Gastroesophageal sphincter (tissue), 4 donors: ENCODE data around the gene CCDC85C. TPM values are rescaled to one million over a fixed set of nuclear protein-coding genes. Genes with fewer than 3 reads are reported as not detected.

Experiments used
- ATAC-seq: fragments of 150-250 bp; one replicate; pipeline ENCODE4 v1.9.1; 2016; ENCODE audit warnings: mild to moderate bottlenecking, moderate library complexity
- H3K27ac ChIP-seq, 4 donors: fragments of 200-600 bp; sonication (generic) in 3 of 4; 1 replicate in 3 of 4; 2 replicates in 1 of 4; pipeline ENCODE4 v1.5.1; 2016 to 2019
- H3K27me3 ChIP-seq: fragments of 200-600 bp; sonication (generic); one replicate; pipeline ENCODE4 v1.5.1; 2019
- H3K36me3 ChIP-seq, 2 donors: fragments of 200-600 bp; sonication (generic); one replicate each; pipeline ENCODE4 v1.5.1; 2019; ENCODE audit warnings: control low read depth in 1 of 2
- H3K4me1 ChIP-seq, 3 donors: fragments of 200-600 bp; sonication (generic); 1 replicate in 2 of 3; 2 replicates in 1 of 3; pipeline ENCODE4 v1.5.1; 2016 to 2019; ENCODE audit warnings: control low read depth in 2 of 3
- H3K4me3 ChIP-seq, 2 donors: fragments of 200-600 bp; sonication (generic); one replicate each; pipeline ENCODE4 v1.5.1; 2019; ENCODE audit warnings: mild to moderate bottlenecking in 1 of 2, moderate library complexity in 1 of 2
- H3K9me3 ChIP-seq, 3 donors: fragments of 200-600 bp; sonication (generic); one replicate each; pipeline ENCODE4 v1.5.1; 2017 to 2019; ENCODE audit warnings: control low read depth in 2 of 3
- EP300 ChIP-seq: sonication (generic); formaldehyde crosslinking; IDR thresholded peaks from one replicate; pipeline ENCODE4 v1.6.1; 2017; ENCODE audit warnings: antibody characterized with exemption, mild to moderate bottlenecking
- POLR2A ChIP-seq, 2 donors: fragments of 450-650 bp; IDR thresholded peaks; one replicate each; pipeline ENCODE4 v1.6.1; 2017; ENCODE audit warnings: antibody characterized with exemption in 2 of 2, mild to moderate bottlenecking in 2 of 2, moderate library complexity in 1 of 2
- POLR2AphosphoS5 ChIP-seq: sonication (generic); formaldehyde crosslinking; IDR thresholded peaks from one replicate; pipeline ENCODE4 v1.6.1; 2017; ENCODE audit warnings: antibody characterized with exemption
- whole genome bisulfite sequencing, 2 donors: methylation state at CpG; one replicate each; pipeline ENCODE4 v1.1.5; 2018; ENCODE audit warnings: low coverage in 1 of 2; 5-methylcytosine and 5-hydroxymethylcytosine counted together
- small RNA-seq, 4 donors: library from RNA; depleted of rRNA; stranded (forward); fragments of <200 nt; gene quantifications; one replicate each; pipeline ENCODE3, GENCODE V24; 2016
- total RNA-seq, 4 donors: library from RNA; depleted of rRNA; stranded (reverse); fragments of >200 nt; gene quantifications; one replicate each; pipeline ENCODE4 v1.1.0, GENCODE V29; 2016
- TF ChIP-seq, protein P1 (sequence below), 4 experiments: fragments of 200-600 bp in 2 of 4; fragments of 450-650 bp in 2 of 4; sonication (generic) in 1 of 4; IDR thresholded peaks; one replicate each; pipeline ENCODE4 v1.5.1; 2017 to 2019; ENCODE audit warnings: antibody characterized with exemption in 4 of 4, mild to moderate bottlenecking in 2 of 4, moderate library complexity in 2 of 4

The CCDC85C gene
- total RNA-seq, 4 donors from 2014 or later = 14.0 to 58.2 (median 25.0) TPM

DNA sequence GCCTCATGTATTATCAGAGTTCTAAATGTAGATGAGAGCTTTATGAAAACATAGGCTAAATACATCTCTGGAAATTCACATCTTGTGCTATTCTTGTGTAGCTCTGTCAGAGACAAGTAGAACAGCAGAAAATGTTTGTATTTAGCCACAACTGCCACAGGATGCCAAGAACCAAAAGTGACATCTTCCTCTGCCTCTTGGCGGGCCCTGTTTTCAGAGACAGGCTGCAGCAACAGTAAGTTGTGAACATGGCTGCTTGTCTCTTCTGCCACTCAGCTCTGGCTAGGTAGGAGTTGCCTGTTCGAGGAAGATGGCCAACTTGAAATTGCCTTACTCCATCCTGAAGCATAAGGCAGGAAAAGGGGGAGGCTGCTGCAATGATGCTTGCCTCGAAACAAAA, 153.7 kb downstream of the CCDC85C start:
- H3K4me1 ChIP-seq = no peaks in the 10 kb centered on the region
- H3K4me3 ChIP-seq = no peak overlapping the region
- H3K9me3 ChIP-seq = no peaks in the 10 kb centered on the region
- peaks cover 0 to 98% of the 10 kb centered on the region in 2 donors for H3K36me3 ChIP-seq
- no peak for TF ChIP-seq POLR2A (IDR thresholded peaks at IDR 0.05)
- TF ChIP-seq, protein P1, sequence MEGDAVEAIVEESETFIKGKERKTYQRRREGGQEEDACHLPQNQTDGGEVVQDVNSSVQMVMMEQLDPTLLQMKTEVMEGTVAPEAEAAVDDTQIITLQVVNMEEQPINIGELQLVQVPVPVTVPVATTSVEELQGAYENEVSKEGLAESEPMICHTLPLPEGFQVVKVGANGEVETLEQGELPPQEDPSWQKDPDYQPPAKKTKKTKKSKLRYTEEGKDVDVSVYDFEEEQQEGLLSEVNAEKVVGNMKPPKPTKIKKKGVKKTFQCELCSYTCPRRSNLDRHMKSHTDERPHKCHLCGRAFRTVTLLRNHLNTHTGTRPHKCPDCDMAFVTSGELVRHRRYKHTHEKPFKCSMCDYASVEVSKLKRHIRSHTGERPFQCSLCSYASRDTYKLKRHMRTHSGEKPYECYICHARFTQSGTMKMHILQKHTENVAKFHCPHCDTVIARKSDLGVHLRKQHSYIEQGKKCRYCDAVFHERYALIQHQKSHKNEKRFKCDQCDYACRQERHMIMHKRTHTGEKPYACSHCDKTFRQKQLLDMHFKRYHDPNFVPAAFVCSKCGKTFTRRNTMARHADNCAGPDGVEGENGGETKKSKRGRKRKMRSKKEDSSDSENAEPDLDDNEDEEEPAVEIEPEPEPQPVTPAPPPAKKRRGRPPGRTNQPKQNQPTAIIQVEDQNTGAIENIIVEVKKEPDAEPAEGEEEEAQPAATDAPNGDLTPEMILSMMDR (IDR thresholded peaks at IDR 0.05) = no peak
- no peak for TF ChIP-seq POLR2AphosphoS5
- TF ChIP-seq EP300 = no peak
- H3K27ac ChIP-seq = no peak overlapping the region
- WGBS, 2 donors = 100% methylated on average over 3 of the region's 3 CpGs; no CpG with 5 or more reads in 1 of the 2 donors
- H3K27me3 ChIP-seq = no peaks in the 10 kb centered on the region
- ATAC-seq = no peak

Small RNAs within 50 kb of the gene (small RNA-seq; reads per million reads assigned to genes)
- gene RF00019 = 0 reads per million in 4 donors

Other genes with a start within 250 kb of the CCDC85C start
- gene SETD3, start 123.3 kb downstream of the CCDC85C start, total RNA-seq = 100 to 1,000 TPM; 127 to 184 (median 162) TPM
- gene CCNK, start 122.8 kb downstream of the CCDC85C start, total RNA-seq = 10 to 100 TPM; 17.1 to 26.8 (median 20.7) TPM
- gene HHIPL1, start 40.9 kb upstream of the CCDC85C start, total RNA-seq = 1 to 10 TPM; 2.7 to 9.6 (median 3.7) TPM
- gene CYP46A1, start 80.1 kb upstream of the CCDC85C start, total RNA-seq = 1 to 10 TPM in 1 of 4 donors, under 1 TPM in 2, not detected in 1; 0.78 to 1.4 (median 0.94) TPM
- gene EML1, start 189.2 kb upstream of the CCDC85C start, total RNA-seq = 100 to 1,000 TPM; 121 to 206 (median 136) TPM